Left lobe of liver (tissue), 2 donors: ENCODE results near the gene TRPC4AP. TPM values are rescaled to one million over a fixed set of nuclear protein-coding genes. Genes with fewer than 3 reads are reported as not detected.
A peak's percentile ranks its signal among the peaks of the same experiment; 100 is the strongest.
"Not testable (repeated sequence)": the region's sequence is repeated elsewhere in the genome, so short reads cannot be mapped to it uniquely, and the experiment has no call there.

Experiments
- ATAC-seq: fragments of 200-7000 bp; cut with Tn5 transposase; one replicate; pipeline ENCODE4 v1.9.1; 2020; ENCODE audit warnings: mild to moderate bottlenecking, moderate library complexity
- DNase-seq: peaks from one replicate; pipeline ENCODE4 v3.0.0-alpha.2; 2020; ENCODE audit warnings: low spot score
- total RNA-seq: library from RNA; stranded (reverse); gene quantifications from one replicate; pipeline ENCODE4 v1.2.1, GENCODE V29; 2021
- donor health status: DM: no; HTN: no; CAD: no; lungs with moderate emphysema.
- donor health status: DM: no; HTN: yes; CAD: no.

The TRPC4AP gene
- total RNA-seq, 1 donor from 2014 or later: 27.6 TPM

- no peak for ATAC-seq
Measured at GRCh38 chr20:35106827-35107380, 14.3 kb upstream of the TRPC4AP start.

GRCh38 chr20:35104685-35105295 is 12.2 kb upstream of the TRPC4AP start:
- DNase-seq (no peak), ATAC-seq (no peak)

More at GRCh38 chr20:35106827-35107380, 14.3 kb upstream of the TRPC4AP start:
- DNase-seq: no peak

GRCh38 chr20:35101620-35102019 is 9.0 kb upstream of the TRPC4AP start:
- no peak for DNase-seq

GRCh38 chr20:35093267-35093884 is 769 bp upstream of the TRPC4AP start:
- no peak for DNase-seq
- ATAC-seq: no peak

More at GRCh38 chr20:35101620-35102019, 9.0 kb upstream of the TRPC4AP start:
- ATAC-seq: no peak

- DNase-seq: no peak
- ATAC-seq: peak; percentile 12
Measured at GRCh38 chr20:35091816-35092523, 637 bp downstream of the TRPC4AP start.

GRCh38 chr20:35088231-35089145 is 4.1 kb downstream of the TRPC4AP start:
- DNase-seq (no peak), ATAC-seq (no peak)

- DNase-seq (no peak), ATAC-seq (no peak)
Measured at GRCh38 chr20:35087791-35088190, 4.8 kb downstream of the TRPC4AP start.

GRCh38 chr20:35087355-35087754 is 5.3 kb downstream of the TRPC4AP start:
- ATAC-seq (no peak), DNase-seq (no peak)

- DNase-seq (no peak), ATAC-seq (no peak)
Measured at GRCh38 chr20:35085477-35086225, 7.0 kb downstream of the TRPC4AP start.

- no peak for ATAC-seq
Measured at GRCh38 chr20:35084998-35085397, 7.6 kb downstream of the TRPC4AP start.

GRCh38 chr20:35080348-35080642 is 12.3 kb downstream of the TRPC4AP start:
- peak; percentile 40 for ATAC-seq
- not testable (repeated sequence) for DNase-seq

More at GRCh38 chr20:35084998-35085397, 7.6 kb downstream of the TRPC4AP start:
- DNase-seq: no peak

GRCh38 chr20:35079472-35080347 is 12.9 kb downstream of the TRPC4AP start:
- DNase-seq (no peak), ATAC-seq (peak; percentile 38)

GRCh38 chr20:35077872-35078271 is 14.7 kb downstream of the TRPC4AP start:
- DNase-seq (no peak), ATAC-seq (no peak)

- ATAC-seq (no peak), DNase-seq (no peak)
Measured at GRCh38 chr20:35077341-35077740, 15.3 kb downstream of the TRPC4AP start.

GRCh38 chr20:35071436-35072153 is 21.0 kb downstream of the TRPC4AP start:
- not testable (repeated sequence) for ATAC-seq, DNase-seq

GRCh38 chr20:35066194-35066593 is 26.4 kb downstream of the TRPC4AP start:
- DNase-seq (no peak), ATAC-seq (no peak)

GRCh38 chr20:35065181-35065580 is 27.4 kb downstream of the TRPC4AP start:
- ATAC-seq (no peak), DNase-seq (no peak)

GRCh38 chr20:35063168-35063567 is 29.4 kb downstream of the TRPC4AP start:
- no peak for DNase-seq
- no peak for ATAC-seq
